Measurements from ENCODE around the gene UBE2D1. TPM values are rescaled to one million over a fixed set of nuclear protein-coding genes. Genes with fewer than 3 reads are reported as not detected.
A peak's percentile ranks its signal among the peaks of the same experiment; 100 is the strongest.

Gene UBE2D1
- total and polyA plus RNA-seq, 7 experiments from 2014 or later = 11.3 to 23.8 (median 12.8) TPM

DNA sequence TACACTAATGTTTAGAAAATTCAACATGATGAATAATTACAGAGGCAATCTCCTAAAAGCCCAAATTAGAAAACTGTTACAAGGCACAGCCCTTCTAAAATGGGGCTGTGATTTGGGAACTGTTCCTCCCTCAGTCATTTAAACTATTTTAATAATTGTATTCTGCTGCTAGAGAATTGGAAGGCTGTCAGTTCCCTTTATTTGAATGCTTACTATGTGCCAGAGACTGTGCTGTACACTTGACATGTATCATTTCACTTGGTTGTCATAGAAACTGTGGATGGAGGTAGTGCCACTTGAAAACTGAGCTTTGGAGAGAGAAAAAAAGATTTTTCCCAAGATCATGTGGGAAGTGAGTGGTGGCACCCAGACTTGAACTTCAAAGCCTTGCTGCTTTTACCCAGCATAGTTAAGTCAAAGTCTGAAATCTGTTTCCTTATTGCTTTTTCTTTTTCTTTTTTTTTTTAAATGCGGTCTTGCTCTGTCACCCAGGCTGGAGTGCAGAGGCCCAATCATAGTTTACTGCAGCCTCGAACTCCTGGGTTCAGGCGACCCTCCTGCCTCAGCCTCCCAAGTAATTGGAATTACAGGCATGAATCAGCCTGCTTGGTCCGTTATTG lies 23.6 kb downstream of the UBE2D1 start:
- POLR2A ChIA-PET = interaction anchor here (1.5 kb wide), 1 partner anchor 26 kb away, joined by 4 read pairs; no protein-coding TSS in a partner anchor
- no peak overlapping the region for H3K4me3 ChIP-seq (ENCODE audit: low read length)
- intact Hi-C loops (cut with micrococcal nuclease) = loop anchor here in 1 of 2 donors (2.0 kb wide), 1 partner anchor 26 kb away; the partner anchor contains the start of gene TFAM
- no peak for ATAC-seq
- H3K27me3 ChIP-seq (ENCODE audit: control insufficient read depth in 2 of 2, insufficient read depth in 2 of 2, low read length in 2 of 2) = no peaks in the 10 kb centered on the region
- no peak overlapping the region for H3K4me3 Mint-ChIP-seq
- no peaks in the 10 kb centered on the region for H3K9me3 Mint-ChIP-seq
- CTCF ChIA-PET = interaction anchor here (0.7 kb wide), 1 partner anchor 18 kb away, joined by 4 read pairs; no protein-coding TSS in a partner anchor
- H3K27ac Mint-ChIP-seq = no peak overlapping the region
- no peaks in the 10 kb centered on the region for H3K36me3 ChIP-seq (ENCODE audit: control insufficient read depth in 2 of 3, insufficient read depth in 3 of 3, low read length in 3 of 3)
- DNase-seq = no peak
- H3K27me3 Mint-ChIP-seq = no peaks in the 10 kb centered on the region
- peaks cover 0 to 23% of the 10 kb centered on the region in 2 donors for H3K4me1 ChIP-seq (ENCODE audit: control insufficient read depth in 2 of 2, insufficient read depth in 2 of 2, low read length in 2 of 2)
- no peak overlapping the region for H3K27ac ChIP-seq (ENCODE audit: low read depth, low read length)
- no peaks in the 10 kb centered on the region for H3K9me3 ChIP-seq (ENCODE audit: control insufficient read depth in 2 of 3, low read length in 3 of 3)
- peaks cover 0 to 4% (median 0%) of the 10 kb centered on the region in 5 donors for H3K36me3 Mint-ChIP-seq
- H3K4me1 Mint-ChIP-seq = peaks cover 13 to 67% (median 41%) of the 10 kb centered on the region in 7 donors

DNA sequence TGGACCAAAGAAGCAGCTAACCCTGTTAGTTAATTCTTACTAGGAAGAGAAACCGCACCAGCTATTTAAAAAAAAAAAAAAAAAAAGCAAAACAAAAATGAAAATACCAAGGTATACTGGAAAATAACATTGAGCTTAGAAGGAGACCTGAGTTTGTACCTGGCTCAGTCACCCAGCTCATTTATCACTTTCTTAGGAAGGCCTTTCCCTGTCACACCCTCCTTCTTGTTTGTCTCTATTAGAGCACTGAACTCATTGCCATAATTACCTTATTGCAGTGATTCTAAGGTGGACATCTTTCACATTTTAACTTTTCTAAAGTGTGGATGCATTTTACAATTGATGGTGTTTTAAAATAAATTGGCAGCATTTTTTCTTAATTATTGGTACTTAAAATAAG lies 24.1 kb downstream of the UBE2D1 start:
- CTCF ChIA-PET = interaction anchor here (0.5 to 1.2 kb wide), 2 partner anchors 15 to 59 kb away, joined by 3 to 5 read pairs; no protein-coding TSS in a partner anchor
- H3K4me3 Mint-ChIP-seq = no peak overlapping the region

DNA sequence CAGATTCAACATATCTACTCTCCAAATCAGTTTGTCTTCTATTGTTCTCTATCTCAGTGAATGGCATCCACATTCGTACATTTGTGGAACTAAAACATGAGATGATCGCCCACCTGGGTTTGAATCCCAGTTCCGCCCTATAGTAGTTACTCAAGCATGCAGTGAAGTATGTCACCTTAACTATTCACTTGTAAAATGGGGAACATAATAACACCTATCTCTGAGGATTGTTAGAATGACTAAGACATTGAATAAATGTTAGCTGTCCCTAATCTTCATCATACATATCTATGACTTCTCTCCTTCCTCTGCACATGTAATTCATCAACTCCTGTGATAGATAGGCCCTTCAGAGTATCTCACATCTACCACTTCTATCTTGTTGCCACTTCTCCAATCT lies 24.7 kb downstream of the UBE2D1 start:
- Histone ChIP-seq H3K36me3 (ENCODE audit: control insufficient read depth in 2 of 3, insufficient read depth in 3 of 3, low read length in 3 of 3) (no peaks in the 10 kb centered on the region), H3K9me3 (ENCODE audit: control insufficient read depth in 2 of 3, low read length in 3 of 3) (no peaks in the 10 kb centered on the region), H3K4me3 (ENCODE audit: low read length) (no peak overlapping the region), H3K27me3 (ENCODE audit: control insufficient read depth in 2 of 2, insufficient read depth in 2 of 2, low read length in 2 of 2) (no peaks in the 10 kb centered on the region), H3K27ac (ENCODE audit: low read depth, low read length) (no peak overlapping the region), H3K4me1 (ENCODE audit: control insufficient read depth in 2 of 2, insufficient read depth in 2 of 2, low read length in 2 of 2) (peaks cover 0 to 23% of the 10 kb centered on the region in 2 donors)
- peaks cover 0 to 15% (median 0%) of the 10 kb centered on the region in 5 donors for H3K36me3 Mint-ChIP-seq
- H3K27ac Mint-ChIP-seq = peak overlapping the region in 1 of 9 donors; percentile 1
- DNase-seq (no peak), ATAC-seq (peak; percentile 55)
- POLR2A ChIA-PET = interaction anchor here (1.9 kb wide), 1 partner anchor 25 kb away, joined by 5 read pairs; the partner anchor contains the start of gene TFAM
- CTCF ChIA-PET = interaction anchor here (1.2 kb wide), 1 partner anchor 60 kb away, joined by 5 read pairs; no protein-coding TSS in a partner anchor
- H3K4me1 Mint-ChIP-seq = peaks cover 13 to 61% (median 36%) of the 10 kb centered on the region in 7 donors
- intact Hi-C loops (cut with micrococcal nuclease) = loop anchor here in 1 of 2 donors (2.0 kb wide), 1 partner anchor 25 kb away; the partner anchor contains the start of gene TFAM
- H3K9me3 Mint-ChIP-seq = no peaks in the 10 kb centered on the region
- peak overlapping the region in 5 of 10 donors; percentile 17 to 57 (median 28) for H3K4me3 Mint-ChIP-seq
- no peaks in the 10 kb centered on the region for H3K27me3 Mint-ChIP-seq

More for the DNA sequence above, 24.1 kb downstream of the UBE2D1 start:
- Histone ChIP-seq H3K4me3 (ENCODE audit: low read length) (no peak overlapping the region), H3K27ac (ENCODE audit: low read depth, low read length) (no peak overlapping the region), H3K4me1 (ENCODE audit: control insufficient read depth in 2 of 2, insufficient read depth in 2 of 2, low read length in 2 of 2) (peaks cover 0 to 23% of the 10 kb centered on the region in 2 donors), H3K9me3 (ENCODE audit: control insufficient read depth in 2 of 3, low read length in 3 of 3) (no peaks in the 10 kb centered on the region), H3K27me3 (ENCODE audit: control insufficient read depth in 2 of 2, insufficient read depth in 2 of 2, low read length in 2 of 2) (no peaks in the 10 kb centered on the region), H3K36me3 (ENCODE audit: control insufficient read depth in 2 of 3, insufficient read depth in 3 of 3, low read length in 3 of 3) (no peaks in the 10 kb centered on the region)
- ATAC-seq (no peak), DNase-seq (no peak)
- no peaks in the 10 kb centered on the region for H3K9me3 Mint-ChIP-seq
- H3K27ac Mint-ChIP-seq = no peak overlapping the region
- H3K36me3 Mint-ChIP-seq = peaks cover 0 to 10% (median 0%) of the 10 kb centered on the region in 5 donors
- peaks cover 13 to 65% (median 39%) of the 10 kb centered on the region in 7 donors for H3K4me1 Mint-ChIP-seq
- intact Hi-C loops (cut with micrococcal nuclease) = loop anchor here in 1 of 2 donors (2.0 kb wide), 1 partner anchor 26 kb away; the partner anchor contains the start of gene TFAM
- POLR2A ChIA-PET = interaction anchor here (1.5 kb wide), 1 partner anchor 25 kb away, joined by 4 read pairs; no protein-coding TSS in a partner anchor
- no peaks in the 10 kb centered on the region for H3K27me3 Mint-ChIP-seq

DNA sequence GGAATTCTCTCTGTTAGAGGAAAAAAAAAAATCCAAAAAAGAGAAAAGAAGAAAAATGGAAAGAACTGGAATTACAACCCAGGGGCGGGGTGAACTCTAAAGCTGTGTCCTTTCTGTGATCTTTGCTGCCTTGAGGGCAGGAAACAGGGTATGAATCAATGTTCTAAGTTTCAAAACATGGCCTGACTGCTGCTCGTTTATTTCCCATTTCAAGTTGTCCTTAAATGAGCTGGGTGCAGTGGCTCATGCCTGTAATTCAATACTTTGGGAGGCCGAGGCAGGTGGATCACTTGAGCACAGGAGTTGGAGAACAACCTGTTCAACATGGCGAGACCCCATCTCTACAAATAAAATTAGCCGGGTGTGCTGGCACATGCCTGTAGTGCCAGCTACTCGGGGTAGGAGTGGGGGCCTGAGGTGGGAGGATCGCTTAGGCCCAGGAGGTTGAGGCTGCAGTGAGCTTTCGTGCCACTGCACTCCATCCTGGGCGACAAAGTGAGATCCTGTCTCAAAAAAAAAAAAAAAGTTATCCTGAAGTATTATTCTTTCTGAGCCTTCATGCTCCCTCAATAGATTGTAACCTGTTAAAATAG lies 25.7 kb downstream of the UBE2D1 start:
- POLR2A ChIA-PET = interaction anchor here (0.6 to 1.9 kb wide), 2 partner anchors 24 to 378 kb away, joined by 4 to 5 read pairs; partner anchors contain the start of gene TFAM

DNA sequence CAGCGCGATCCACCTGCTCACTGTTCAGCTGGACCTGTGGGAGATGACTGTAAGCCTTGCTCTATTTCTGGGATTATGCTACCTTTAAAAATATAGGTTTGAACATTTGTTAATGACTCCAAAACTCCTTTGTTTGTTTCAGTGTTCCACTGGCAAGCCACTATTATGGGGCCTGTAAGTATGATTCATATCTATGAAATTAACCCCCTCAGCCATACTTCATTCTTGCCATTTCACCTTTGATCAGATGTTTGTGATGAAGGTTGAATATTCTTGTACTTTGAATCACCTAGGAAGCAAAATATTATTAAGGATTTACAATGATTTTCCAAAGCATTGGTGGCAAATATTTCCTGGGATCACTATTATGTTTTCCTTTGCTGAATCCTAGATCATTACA lies 26.5 kb downstream of the UBE2D1 start:
- no peaks in the 10 kb centered on the region for H3K9me3 ChIP-seq (ENCODE audit: control insufficient read depth in 2 of 3, low read length in 3 of 3)
- Mint-ChIP-seq H3K4me1 (peaks cover 13 to 48% (median 26%) of the 10 kb centered on the region in 7 donors), H3K9me3 (no peaks in the 10 kb centered on the region), H3K27me3 (no peaks in the 10 kb centered on the region), H3K36me3 (peaks cover 0 to 26% (median 5%) of the 10 kb centered on the region in 5 donors), H3K27ac (no peak overlapping the region), H3K4me3 (no peak overlapping the region)
- no peak overlapping the region for H3K4me3 ChIP-seq (ENCODE audit: low read length)
- H3K36me3 ChIP-seq (ENCODE audit: control insufficient read depth in 2 of 3, insufficient read depth in 3 of 3, low read length in 3 of 3) = no peaks in the 10 kb centered on the region
- ChIA-PET POLR2A (interaction anchor here (1.9 kb wide), 1 partner anchor 23 kb away, joined by 5 read pairs; the partner anchor contains the start of gene TFAM), CTCF (no interaction called here)
- peaks cover 0 to 22% of the 10 kb centered on the region in 2 donors for H3K4me1 ChIP-seq (ENCODE audit: control insufficient read depth in 2 of 2, insufficient read depth in 2 of 2, low read length in 2 of 2)
- H3K27ac ChIP-seq (ENCODE audit: low read depth, low read length) = no peak overlapping the region
- DNase-seq = no peak
- ATAC-seq = no peak
- H3K27me3 ChIP-seq (ENCODE audit: control insufficient read depth in 2 of 2, insufficient read depth in 2 of 2, low read length in 2 of 2) = no peaks in the 10 kb centered on the region
- intact Hi-C loops (cut with micrococcal nuclease) = no loop called here

More for the DNA sequence above, 25.7 kb downstream of the UBE2D1 start:
- Histone ChIP-seq H3K4me3 (ENCODE audit: low read length) (no peak overlapping the region), H3K4me1 (ENCODE audit: control insufficient read depth in 2 of 2, insufficient read depth in 2 of 2, low read length in 2 of 2) (peaks cover 0 to 23% of the 10 kb centered on the region in 2 donors), H3K9me3 (ENCODE audit: control insufficient read depth in 2 of 3, low read length in 3 of 3) (no peaks in the 10 kb centered on the region), H3K27me3 (ENCODE audit: control insufficient read depth in 2 of 2, insufficient read depth in 2 of 2, low read length in 2 of 2) (no peaks in the 10 kb centered on the region), H3K36me3 (ENCODE audit: control insufficient read depth in 2 of 3, insufficient read depth in 3 of 3, low read length in 3 of 3) (no peaks in the 10 kb centered on the region), H3K27ac (ENCODE audit: low read depth, low read length) (no peak overlapping the region)
- Mint-ChIP-seq H3K4me1 (peaks cover 13 to 54% (median 30%) of the 10 kb centered on the region in 7 donors), H3K4me3 (peak overlapping the region in 4 of 10 donors; percentile 17 to 42 (median 26)), H3K36me3 (peaks cover 0 to 25% (median 5%) of the 10 kb centered on the region in 5 donors), H3K9me3 (no peaks in the 10 kb centered on the region), H3K27me3 (no peaks in the 10 kb centered on the region), H3K27ac (no peak overlapping the region)
- ATAC-seq (no peak), DNase-seq (no peak)
- intact Hi-C loops (cut with micrococcal nuclease) = loop anchor here in 1 of 2 donors (1.0 kb wide), 2 partner anchors 8 to 14 kb away; no protein-coding TSS in a partner anchor
- CTCF ChIA-PET = interaction anchor here (1.2 kb wide), 1 partner anchor 61 kb away, joined by 5 read pairs; no protein-coding TSS in a partner anchor

DNA sequence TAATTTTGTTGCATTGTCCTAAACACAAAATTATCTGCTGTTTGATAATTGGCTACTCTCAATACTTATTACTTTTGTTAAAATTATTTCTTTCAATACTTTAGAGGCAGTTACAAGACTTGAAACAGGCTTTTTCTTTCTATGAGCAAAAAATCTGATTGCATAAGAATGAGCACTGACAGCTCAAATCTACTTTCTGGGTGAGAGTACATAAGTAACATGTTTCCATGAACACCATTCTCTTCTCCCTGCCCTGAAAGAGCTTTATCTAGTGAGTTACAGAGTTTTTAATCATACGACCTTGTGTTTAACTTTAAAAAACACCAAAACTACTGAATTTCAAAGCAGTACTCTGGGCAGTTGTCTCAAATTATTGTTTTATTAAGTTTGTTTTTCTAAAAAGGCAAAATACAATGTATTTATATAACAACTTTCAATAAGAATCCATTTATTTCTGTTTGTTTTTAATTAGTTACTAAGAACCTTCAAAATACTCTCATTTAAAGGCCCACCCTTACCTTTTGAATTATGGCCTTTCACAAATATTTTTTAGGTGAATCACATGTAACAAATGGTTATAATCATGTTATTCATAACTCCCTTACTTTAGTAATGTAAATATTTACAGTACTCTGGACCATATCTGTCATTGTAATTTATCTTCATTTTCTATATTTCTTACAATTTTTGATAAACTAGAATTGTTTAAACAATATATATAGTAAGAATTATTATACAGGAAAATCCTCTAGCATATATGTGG lies 27.4 kb downstream of the UBE2D1 start:
- ChIA-PET CTCF (no interaction called here), POLR2A (no interaction called here)
- H3K27ac ChIP-seq (ENCODE audit: low read depth, low read length) = no peak overlapping the region
- ATAC-seq = no peak
- Mint-ChIP-seq H3K4me1 (peaks cover 13 to 39% (median 20%) of the 10 kb centered on the region in 7 donors), H3K27me3 (no peaks in the 10 kb centered on the region), H3K27ac (no peak overlapping the region), H3K4me3 (no peak overlapping the region), H3K36me3 (peaks cover 0 to 26% (median 5%) of the 10 kb centered on the region in 5 donors), H3K9me3 (no peaks in the 10 kb centered on the region)
- H3K4me3 ChIP-seq (ENCODE audit: low read length) = no peak overlapping the region
- H3K4me1 ChIP-seq (ENCODE audit: control insufficient read depth in 2 of 2, insufficient read depth in 2 of 2, low read length in 2 of 2) = peaks cover 0 to 17% of the 10 kb centered on the region in 2 donors
- intact Hi-C loops (cut with micrococcal nuclease) = no loop called here
- no peaks in the 10 kb centered on the region for H3K36me3 ChIP-seq (ENCODE audit: control insufficient read depth in 2 of 3, insufficient read depth in 3 of 3, low read length in 3 of 3)
- DNase-seq = no peak
- H3K9me3 ChIP-seq (ENCODE audit: control insufficient read depth in 2 of 3, low read length in 3 of 3) = no peaks in the 10 kb centered on the region
- no peaks in the 10 kb centered on the region for H3K27me3 ChIP-seq (ENCODE audit: control insufficient read depth in 2 of 2, insufficient read depth in 2 of 2, low read length in 2 of 2)

Data from naive thymus-derived CD4-positive, alpha-beta T cell (primary cell).